Stomach smooth muscle (tissue), 2 donors: Measurements from ENCODE around the gene KRT35.

Experiments used
- H3K27ac ChIP-seq: one replicate; pipeline ENCODE4 v1.7.0; 2013; ENCODE audit warnings: mild to moderate bottlenecking, low read length, inconsistent platforms
- H3K27me3 ChIP-seq, 2 donors: one replicate each; pipeline ENCODE4 v1.7.0; 2013; ENCODE audit warnings: low read length in 2 of 2; ENCODE audit not compliant: insufficient read depth in 2 of 2, control insufficient read depth in 1 of 2
- H3K36me3 ChIP-seq, 2 donors: one replicate each; pipeline ENCODE4 v1.7.0; 2013; ENCODE audit warnings: low read length in 2 of 2; ENCODE audit not compliant: control insufficient read depth in 2 of 2, insufficient read depth in 2 of 2
- H3K4me1 ChIP-seq: one replicate; pipeline ENCODE4 v1.7.0; 2013; ENCODE audit warnings: low read length; ENCODE audit not compliant: control insufficient read depth, insufficient read depth
- H3K4me3 ChIP-seq, 2 donors: one replicate each; pipeline ENCODE4 v1.7.0; 2013; ENCODE audit warnings: low read length in 2 of 2
- H3K9ac ChIP-seq, 2 donors: one replicate each; pipeline ENCODE4 v1.7.0; 2013; ENCODE audit warnings: low read length in 2 of 2, mild to moderate bottlenecking in 1 of 2
- H3K9me3 ChIP-seq, 2 donors: one replicate each; pipeline ENCODE4 v1.7.0; 2013; ENCODE audit warnings: low read length in 2 of 2; ENCODE audit not compliant: control insufficient read depth in 2 of 2
- donor health status: healthy.
- donor health status: Pancreatic carcinoma.

KRT35 gene

GRCh38 chr17:41451154-41451728 is 29.7 kb downstream of the KRT35 start:
- H3K27me3 ChIP-seq, result peaks cover 0 to 2% of the 10 kb centered on the region in 2 donors
- H3K4me1 ChIP-seq, result no peaks in the 10 kb centered on the region
- H3K4me3 ChIP-seq, result no peak overlapping the region
- no peak overlapping the region for H3K27ac ChIP-seq
- H3K9me3 ChIP-seq, result peaks cover 2 to 4% of the 10 kb centered on the region in 2 donors
- H3K36me3 ChIP-seq, result no peaks in the 10 kb centered on the region
- no peak overlapping the region for H3K9ac ChIP-seq

GRCh38 chr17:41449008-41449407 is 31.9 kb downstream of the KRT35 start:
- no peaks in the 10 kb centered on the region for H3K4me1 ChIP-seq
- H3K27ac ChIP-seq, result no peak overlapping the region
- H3K4me3 ChIP-seq, result no peak overlapping the region

GRCh38 chr17:41448506-41448905 is 32.4 kb downstream of the KRT35 start:
- Histone ChIP-seq H3K4me1 (no peaks in the 10 kb centered on the region), H3K36me3 (no peaks in the 10 kb centered on the region), H3K4me3 (no peak overlapping the region), H3K27me3 (peaks cover 0 to 5% of the 10 kb centered on the region in 2 donors), H3K27ac (no peak overlapping the region), H3K9me3 (peaks cover 2 to 4% of the 10 kb centered on the region in 2 donors), H3K9ac (no peak overlapping the region)

More at GRCh38 chr17:41449008-41449407, 31.9 kb downstream of the KRT35 start:
- Histone ChIP-seq H3K9me3 (peaks cover 2 to 4% of the 10 kb centered on the region in 2 donors), H3K9ac (no peak overlapping the region), H3K36me3 (no peaks in the 10 kb centered on the region), H3K27me3 (peaks cover 0 to 6% of the 10 kb centered on the region in 2 donors)

DNA sequence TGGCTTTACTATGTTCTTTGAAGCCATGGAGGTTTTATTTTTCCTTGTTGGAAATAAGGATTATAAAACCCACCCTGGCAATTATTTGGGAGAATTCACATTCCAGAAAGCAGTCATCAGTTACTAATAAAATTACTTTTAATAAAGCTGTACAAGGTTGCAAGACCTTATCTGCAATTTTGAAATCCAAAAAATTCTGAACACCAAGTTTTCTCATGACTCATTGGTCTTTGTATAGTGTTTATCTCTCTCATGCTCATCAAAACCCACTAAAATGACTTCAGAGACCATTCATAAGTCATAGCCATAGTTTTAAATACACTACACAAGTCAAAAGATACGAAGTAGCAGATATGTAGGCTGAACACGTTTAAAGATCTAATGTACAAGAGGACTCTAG is 34.1 kb downstream of the KRT35 start:
- Histone ChIP-seq H3K4me1 (no peaks in the 10 kb centered on the region), H3K27me3 (peaks cover 0 to 5% of the 10 kb centered on the region in 2 donors), H3K4me3 (no peak overlapping the region), H3K36me3 (no peaks in the 10 kb centered on the region), H3K27ac (no peak overlapping the region), H3K9ac (no peak overlapping the region), H3K9me3 (peaks cover 2% of the 10 kb centered on the region in 2 donors)

DNA sequence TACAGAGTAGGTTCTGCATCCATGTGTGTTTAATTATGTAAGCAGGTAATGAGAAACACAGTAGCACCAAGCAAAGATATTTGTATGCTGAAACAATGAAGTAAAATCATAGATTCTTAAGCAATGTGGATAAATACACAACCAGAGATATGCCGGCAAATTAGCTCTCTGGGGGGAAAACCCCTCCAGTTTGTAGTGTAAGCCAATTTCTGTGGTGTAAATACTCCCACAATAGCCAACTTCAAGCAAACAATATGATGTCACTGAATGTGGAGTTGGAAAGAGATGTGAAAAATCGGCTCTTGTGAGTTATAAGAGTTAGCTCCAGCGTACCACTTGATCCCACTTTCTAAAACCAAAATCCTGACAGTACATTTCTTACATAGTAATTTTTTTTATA is 36.3 kb downstream of the KRT35 start:
- H3K9me3 ChIP-seq, result no peaks in the 10 kb centered on the region
- H3K27ac ChIP-seq, result no peak overlapping the region
- peaks cover 0 to 5% of the 10 kb centered on the region in 2 donors for H3K27me3 ChIP-seq
- H3K4me3 ChIP-seq, result no peak overlapping the region
- no peak overlapping the region for H3K9ac ChIP-seq
- H3K36me3 ChIP-seq, result no peaks in the 10 kb centered on the region
- H3K4me1 ChIP-seq, result no peaks in the 10 kb centered on the region

- H3K27ac ChIP-seq, result no peak overlapping the region
- H3K9ac ChIP-seq, result no peak overlapping the region
- peaks cover 0 to 5% of the 10 kb centered on the region in 2 donors for H3K27me3 ChIP-seq
- H3K4me3 ChIP-seq, result no peak overlapping the region
- H3K9me3 ChIP-seq, result no peaks in the 10 kb centered on the region
- H3K4me1 ChIP-seq, result no peaks in the 10 kb centered on the region
- no peaks in the 10 kb centered on the region for H3K36me3 ChIP-seq
These were observed 36.8 kb downstream of the KRT35 start for GRCh38 chr17:41444186-41444585.

DNA sequence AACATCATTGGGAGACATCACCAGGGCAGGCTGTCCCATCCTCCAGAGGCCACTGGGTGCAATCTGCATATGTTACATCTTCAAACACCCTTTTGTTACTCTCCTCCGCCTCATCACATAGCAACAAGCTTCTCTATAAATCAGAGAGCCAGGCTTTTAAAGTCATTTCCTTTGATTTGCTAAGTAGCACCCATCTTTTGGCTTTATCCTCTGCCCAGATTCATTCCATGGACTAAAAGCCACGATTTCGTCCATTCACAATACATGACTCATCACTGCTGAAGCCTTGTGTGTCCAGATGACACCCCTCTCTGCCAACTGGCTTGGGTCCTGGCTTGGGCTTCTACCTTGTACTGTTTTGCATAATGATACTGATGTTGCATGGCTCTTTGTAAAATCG is 38.2 kb downstream of the KRT35 start:
- no peaks in the 10 kb centered on the region for H3K36me3 ChIP-seq
- H3K27me3 ChIP-seq, result peaks cover 0 to 5% of the 10 kb centered on the region in 2 donors
- no peak overlapping the region for H3K27ac ChIP-seq
- no peak overlapping the region for H3K4me3 ChIP-seq
- H3K4me1 ChIP-seq, result no peaks in the 10 kb centered on the region
- no peak overlapping the region for H3K9ac ChIP-seq
- no peaks in the 10 kb centered on the region for H3K9me3 ChIP-seq

GRCh38 chr17:41440531-41441033 is 40.4 kb downstream of the KRT35 start, which contains the start of gene KRT38:
KRT38 (minus strand) TSS chr17:41440983; CDS start chr17:41440921, 62 bp downstream.
- no peak within 1 kb of the TSS for H3K4me3 ChIP-seq
- no peaks in the 10 kb centered on the region for H3K4me1 ChIP-seq
- H3K9ac ChIP-seq, result no peak within 1 kb of the TSS
- H3K27me3 ChIP-seq, result peaks cover 0 to 5% of the 10 kb centered on the region in 2 donors
- no peaks in the 10 kb centered on the region for H3K9me3 ChIP-seq
- H3K27ac ChIP-seq, result no peak within 1 kb of the TSS
- H3K36me3 ChIP-seq, result no peaks in the 10 kb centered on the region

DNA sequence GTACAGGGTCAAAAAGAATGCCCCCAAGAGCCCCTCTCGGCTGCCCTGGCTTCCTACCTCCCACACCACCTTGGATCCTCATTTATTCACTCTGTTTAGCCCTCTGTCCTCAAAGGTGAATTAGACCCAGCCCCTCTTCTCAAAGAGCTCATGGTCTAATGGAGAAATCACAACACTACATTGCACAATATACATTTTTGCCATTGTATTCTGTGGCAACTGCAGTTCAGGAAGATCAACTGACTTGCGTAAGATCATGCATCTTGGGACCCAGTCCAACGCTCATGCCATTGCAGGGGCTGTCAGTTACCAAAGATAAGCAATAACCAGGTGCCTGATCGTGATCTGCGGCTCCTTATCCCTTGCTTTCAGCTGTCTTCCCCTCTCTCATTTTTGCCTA is 41.6 kb downstream of the KRT35 start:
- Histone ChIP-seq H3K9ac (no peak overlapping the region), H3K36me3 (no peaks in the 10 kb centered on the region), H3K9me3 (no peaks in the 10 kb centered on the region), H3K4me1 (peaks cover 1% of the 10 kb centered on the region), H3K4me3 (no peak overlapping the region), H3K27ac (no peak overlapping the region), H3K27me3 (peaks cover 0 to 2% of the 10 kb centered on the region in 2 donors)

GRCh38 chr17:41437769-41438168 is 43.2 kb downstream of the KRT35 start:
- no peaks in the 10 kb centered on the region for H3K36me3 ChIP-seq
- no peak overlapping the region for H3K27ac ChIP-seq
- no peaks in the 10 kb centered on the region for H3K9me3 ChIP-seq
- H3K4me3 ChIP-seq, result no peak overlapping the region
- peaks cover 5% of the 10 kb centered on the region for H3K4me1 ChIP-seq
- H3K27me3 ChIP-seq, result no peaks in the 10 kb centered on the region
- H3K9ac ChIP-seq, result no peak overlapping the region

DNA sequence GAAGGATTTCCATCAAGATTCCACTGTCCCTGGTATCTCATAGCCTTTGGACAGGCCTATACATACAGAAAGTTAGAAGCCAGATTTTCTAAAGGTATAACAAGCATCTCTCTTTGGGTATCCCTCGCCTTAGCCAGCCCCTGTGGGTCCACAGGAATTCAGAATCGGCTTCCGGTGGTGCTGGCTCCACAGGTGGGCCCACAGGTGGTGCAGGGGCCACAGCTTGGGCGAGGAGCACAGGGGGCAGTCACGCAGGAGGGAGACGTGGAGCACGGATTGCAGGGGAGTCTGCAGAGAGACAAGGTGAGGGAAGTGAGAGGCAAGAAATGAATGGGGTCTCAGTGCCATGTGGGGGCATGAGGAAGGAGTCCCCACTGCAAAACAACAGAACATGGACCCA is 43.7 kb downstream of the KRT35 start:
- H3K9ac ChIP-seq, result no peak overlapping the region
- peaks cover 5% of the 10 kb centered on the region for H3K4me1 ChIP-seq
- no peaks in the 10 kb centered on the region for H3K9me3 ChIP-seq
- H3K36me3 ChIP-seq, result no peaks in the 10 kb centered on the region
- no peak overlapping the region for H3K4me3 ChIP-seq
- no peaks in the 10 kb centered on the region for H3K27me3 ChIP-seq
- no peak overlapping the region for H3K27ac ChIP-seq
